K562 (cell line): ENCODE data around the gene DHRS4L2. TPM values are rescaled to one million over a fixed set of nuclear protein-coding genes. Genes with fewer than 3 reads are reported as not detected.
A peak's percentile ranks its signal among the peaks of the same experiment; 100 is the strongest.

ENCODE experiments used
- BMI1 ChIP-seq: fragments of 150-350 bp; IDR thresholded peaks from 2 replicates; pipeline ENCODE4 v1.6.1; 2014; ENCODE audit warnings: low read length
- CREB5 ChIP-seq: fragments of 250-450 bp; sonication (Bioruptor Pico); IDR thresholded peaks from 2 replicates; pipeline ENCODE4 v1.5.0; 2020; ENCODE audit warnings: mild to moderate bottlenecking
- CTBP1 ChIP-seq: fragments of 450-650 bp; IDR thresholded peaks from 2 replicates; pipeline ENCODE4 v1.6.1; 2016; ENCODE audit warnings: borderline replicate concordance
- CTCFL ChIP-seq: IDR thresholded peaks from 2 replicates; pipeline ENCODE4 v1.6.1; 2011; ENCODE audit warnings: borderline replicate concordance, low read depth, mild to moderate bottlenecking, moderate library complexity, low read length; ENCODE audit not compliant: insufficient read depth, poor library complexity, severe bottlenecking
- DLX4 ChIP-seq: fragments of 250-450 bp; sonication (Bioruptor Pico); IDR thresholded peaks from 2 replicates; pipeline ENCODE4 v1.6.1; 2021; ENCODE audit warnings: mild to moderate bottlenecking
- EHMT2 ChIP-seq: fragments of 450-650 bp; IDR thresholded peaks from 2 replicates; pipeline ENCODE4 v1.6.1; 2018; ENCODE audit warnings: antibody characterized with exemption
- ELF2 ChIP-seq: fragments of 250-450 bp; sonication (Bioruptor Pico); IDR thresholded peaks from 2 replicates; pipeline ENCODE4 v1.5.0; 2021; ENCODE audit warnings: mild to moderate bottlenecking
- ELK3 ChIP-seq: fragments of 450-650 bp; formaldehyde crosslinking; IDR thresholded peaks from 2 replicates; pipeline ENCODE4 v1.4.0; 2020; ENCODE audit warnings: mild to moderate bottlenecking
- FOXP4 ChIP-seq: sonication (generic); formaldehyde crosslinking; IDR thresholded peaks from 2 replicates; pipeline ENCODE4 v1.8.0; 2022; ENCODE audit warnings: mild to moderate bottlenecking, missing genetic modification reagents, borderline replicate concordance
- GTF2F1 ChIP-seq: IDR thresholded peaks from 2 replicates; pipeline ENCODE4 v1.6.1; 2011; ENCODE audit warnings: low read depth, low read length, improper control_type of control experiment
- L3MBTL2 ChIP-seq: fragments of 450-650 bp; IDR thresholded peaks from 2 replicates; pipeline ENCODE4 v1.6.1; 2016; ENCODE audit warnings: mild to moderate bottlenecking, moderate library complexity
- MCM3 ChIP-seq: fragments of 450-650 bp; IDR thresholded peaks from 2 replicates; pipeline ENCODE4 v1.6.1; 2016
- NRF1 ChIP-seq, 2 experiments: fragments of 450-650 bp; IDR thresholded peaks in 1 of 2; conservative IDR thresholded peaks in 1 of 2; 2 replicates each; pipeline ENCODE4 v1.6.1; 2014; ENCODE audit warnings: mild to moderate bottlenecking in 2 of 2
- NUFIP1 ChIP-seq: fragments of 450-650 bp; IDR thresholded peaks from 2 replicates; pipeline ENCODE4 v1.6.1; 2018; ENCODE audit not compliant: partially characterized antibody
- PHF20 ChIP-seq: fragments of 450-650 bp; IDR thresholded peaks from 2 replicates; pipeline ENCODE4 v1.6.1; 2018; ENCODE audit not compliant: partially characterized antibody
- TAF7 ChIP-seq: fragments of 450-650 bp; IDR thresholded peaks from 2 replicates; pipeline ENCODE4 v1.6.1; 2016; ENCODE audit warnings: missing genetic modification characterization, missing compliant biosample characterization
- TCF15 ChIP-seq: fragments of 250-450 bp; sonication (Bioruptor Pico); IDR thresholded peaks from 2 replicates; pipeline ENCODE4 v1.8.0; 2022; ENCODE audit warnings: moderate library complexity, mild to moderate bottlenecking, inconsistent platforms
- ZBTB5 ChIP-seq: fragments of 450-650 bp; IDR thresholded peaks from 2 replicates; pipeline ENCODE4 v1.6.1; 2017; ENCODE audit warnings: antibody characterized with exemption
- ZNF12 ChIP-seq: sonication (generic); formaldehyde crosslinking; IDR thresholded peaks from 2 replicates; pipeline ENCODE4 v1.4.0; 2020; ENCODE audit warnings: mild to moderate bottlenecking, missing genetic modification reagents
- polyA plus RNA-seq, 8 experiments: library from polyadenylated mRNA; depleted of rRNA in 4 of 8; stranded (reverse) in 5 of 8; unstranded in 3 of 8; fragments of >200 nt; fragmentation: Nextera tagmentation in 2 of 8; fragmentation: Illumina TruSeq in 1 of 8; extraction: Ambion mirVana in 2 of 8; extraction: Trizol in 1 of 8; gene quantifications; 2 replicates each; pipeline versions ENCODE4 v1.2.1 to v1.2.3, GENCODE V29; 2011 to 2014; ENCODE audit warnings: inconsistent platforms in 1 of 8, missing spikeins in 1 of 8
- total RNA-seq, 7 experiments: library from RNA; depleted of rRNA in 6 of 7; stranded (reverse); fragments of >200 nt in 6 of 7; fragmentation: Illumina TruSeq in 2 of 7; extraction: Trizol in 2 of 7; gene quantifications; 2 replicates each; pipeline versions ENCODE4 v1.2.1 to v1.2.3, GENCODE V29; 2011 to 2021; ENCODE audit warnings: low replicate concordance in 1 of 7

DHRS4L2 gene
- total and polyA plus RNA-seq, 9 of the 15 experiments (the other 6 are each of a cell fraction or from before 2014, with no cell fraction given): 2.3 to 13.7 (median 8.1) TPM

- no peak for TF ChIP-seq FOXP4 (CRISPR knock-in tag)
- TF ChIP-seq CREB5 (CRISPR knock-in tag): 0 out of 2 replicates have a peak, but pooled peaks have one; percentile 57
- no peak for TF ChIP-seq BMI1
- TF ChIP-seq TCF15 (CRISPR knock-in tag): peak; percentile 94
- TF ChIP-seq ELF2 (CRISPR knock-in tag): no peak
- TF ChIP-seq L3MBTL2: 0 out of 2 replicates have a peak, but pooled peaks have one; percentile 38
- TF ChIP-seq ZNF12: no peak
- TF ChIP-seq ZBTB5: no peak
- TF ChIP-seq EHMT2: no peak
- no peak for TF ChIP-seq GTF2F1
- TF ChIP-seq MCM3: no peak
- TF ChIP-seq DLX4 (CRISPR knock-in tag): no peak
- no peak for TF ChIP-seq TAF7 (tag)
- TF ChIP-seq NRF1 (conservative IDR thresholded peaks at IDR 0.05 in 1 of 2, IDR thresholded peaks at IDR 0.05 in 1 of 2): no peak
- TF ChIP-seq CTBP1: no peak; the same call in 1 of the 2 replicates
- TF ChIP-seq ELK3 (CRISPR knock-in tag): no peak
- TF ChIP-seq PHF20: no peak
- TF ChIP-seq CTCFL: no peak
- TF ChIP-seq NUFIP1: no peak
These were observed 49.0 kb upstream of the DHRS4L2 start (continued) for GRCh38 chr14:23939607-23940326.
